HL-60 (cell line): Measurements from ENCODE around the gene MPO.

Experiments used
- DNase-seq, 2 experiments: peaks; one replicate each; pipeline ENCODE4 v3.0.0-alpha.2; 2010 to 2020; ENCODE audit warnings: low read depth in 1 of 2, low spot score in 1 of 2
- H3K27ac ChIP-seq: fragments of 250-450 bp; sonication (Bioruptor Pico); replicated peaks from 2 replicates; pipeline ENCODE4 v1.5.1; 2020; ENCODE audit warnings: mild to moderate bottlenecking, moderate library complexity
- H3K27me3 ChIP-seq: fragments of 250-450 bp; sonication (Bioruptor Pico); 2 replicates; pipeline ENCODE4 v1.5.1; 2021; ENCODE audit warnings: mild to moderate bottlenecking, moderate library complexity; ENCODE audit not compliant: insufficient read depth, poor library complexity, severe bottlenecking
- H3K4me3 ChIP-seq: replicated peaks from 2 replicates; pipeline ENCODE4 v1.5.1; 2011; ENCODE audit warnings: mild to moderate bottlenecking, control low read depth, low read length; ENCODE audit not compliant: insufficient read depth
- CTCF ChIP-seq: IDR thresholded peaks from one replicate; pipeline ENCODE4 v1.5.1; 2011; ENCODE audit warnings: low read length, control low read depth, inconsistent platforms; ENCODE audit not compliant: insufficient read depth
- GABPA ChIP-seq: IDR thresholded peaks from 2 replicates; pipeline ENCODE4 v1.6.1; 2012; ENCODE audit warnings: low read depth
- POLR2AphosphoS5 ChIP-seq: IDR thresholded peaks from 2 replicates; pipeline ENCODE4 v1.6.1; 2012; ENCODE audit warnings: low read depth
- REST ChIP-seq: IDR thresholded peaks from 2 replicates; pipeline ENCODE4 v1.6.1; 2012; ENCODE audit warnings: low read depth; ENCODE audit not compliant: insufficient replicate concordance
- SPI1 ChIP-seq: IDR thresholded peaks from 2 replicates; pipeline ENCODE4 v1.6.1; 2012; ENCODE audit warnings: low read depth, mild to moderate bottlenecking, borderline replicate concordance

Gene MPO

GRCh38 chr17:58317421-58318064 is 36.8 kb upstream of the MPO start:
- DNase-seq, result peak in 1 of 2 experiments; percentile 79
- H3K4me3 ChIP-seq, result no peak overlapping the region
- H3K27ac ChIP-seq, result no peak overlapping the region; the same call in 1 of the 2 replicates
- H3K27me3 ChIP-seq, result no peaks in the 10 kb centered on the region
- TF ChIP-seq REST, result no peak
- TF ChIP-seq SPI1, result no peak
- TF ChIP-seq CTCF, result peak; percentile 85
- TF ChIP-seq POLR2AphosphoS5, result no peak

- TF ChIP-seq CTCF (no peak), SPI1 (no peak), GABPA (no peak), POLR2AphosphoS5 (no peak), REST (no peak)
- no peak for DNase-seq
- Histone ChIP-seq H3K27ac (0 out of 2 replicates have a peak overlapping the region, but pooled peaks have one; percentile 6), H3K27me3 (no peaks in the 10 kb centered on the region), H3K4me3 (no peak overlapping the region)
Measured at GRCh38 chr17:58316260-58316960, 35.7 kb upstream of the MPO start.

- Histone ChIP-seq H3K27me3 (no peaks in the 10 kb centered on the region), H3K4me3 (no peak overlapping the region), H3K27ac (no peak overlapping the region)
- no peak for TF ChIP-seq CTCF
- TF ChIP-seq GABPA, result no peak
- TF ChIP-seq REST, result no peak
- no peak for DNase-seq
Measured at GRCh38 chr17:58315750-58316149, 35.0 kb upstream of the MPO start.
